Measurements from ENCODE around the gene HOXB2.
A peak's percentile ranks its signal among the peaks of the same experiment; 100 is the strongest.
"Not testable (repeated sequence)": the region's sequence is repeated elsewhere in the genome, so short reads cannot be mapped to it uniquely, and the experiment has no call there.

Gene HOXB2

GRCh38 chr17:48539177-48539576 is 5.7 kb downstream of the HOXB2 start:
- no peak for DNase-seq

- DNase-seq: no peak
Observed at GRCh38 chr17:48537316-48537715, 7.6 kb downstream of the HOXB2 start.

GRCh38 chr17:48535793-48536559 is 8.9 kb downstream of the HOXB2 start:
- not testable (repeated sequence) for DNase-seq

GRCh38 chr17:48532261-48532660 is 12.6 kb downstream of the HOXB2 start:
- no peak for DNase-seq

GRCh38 chr17:48530887-48531272 is 14.0 kb downstream of the HOXB2 start, which contains the start of gene HOXB1:
HOXB1 (minus strand) TSS chr17:48531011; CDS start chr17:48530904, 107 bp downstream.
- DNase-seq: no peak

GRCh38 chr17:48530208-48530886 is 14.6 kb downstream of the HOXB2 start:
- DNase-seq: no peak

- no peak for DNase-seq
Observed at GRCh38 chr17:48529683-48530009, 15.3 kb downstream of the HOXB2 start.

- no peak for DNase-seq
Observed at GRCh38 chr17:48528936-48529682, 15.8 kb downstream of the HOXB2 start.

- no peak for DNase-seq
Observed at GRCh38 chr17:48528153-48528935, 16.6 kb downstream of the HOXB2 start.

- DNase-seq: no peak
Observed at GRCh38 chr17:48527547-48527932, 17.4 kb downstream of the HOXB2 start.

- no peak for DNase-seq
Observed at GRCh38 chr17:48526608-48527546, 18.0 kb downstream of the HOXB2 start.

GRCh38 chr17:48523010-48523409 is 21.9 kb downstream of the HOXB2 start:
- DNase-seq: no peak

- DNase-seq: peak; percentile 83
Observed at GRCh38 chr17:48522031-48522653, 22.8 kb downstream of the HOXB2 start.

- DNase-seq: no peak
Observed at GRCh38 chr17:48520631-48521079, 24.3 kb downstream of the HOXB2 start.

- no peak for DNase-seq
Observed at GRCh38 chr17:48519427-48519826, 25.5 kb downstream of the HOXB2 start.

- no peak for DNase-seq
Observed at GRCh38 chr17:48517478-48517877, 27.4 kb downstream of the HOXB2 start.

GRCh38 chr17:48515925-48516900 is 28.7 kb downstream of the HOXB2 start:
- DNase-seq: no peak

- DNase-seq: no peak
Observed at GRCh38 chr17:48514477-48514876, 30.4 kb downstream of the HOXB2 start.

- DNase-seq: no peak
Observed at GRCh38 chr17:48513666-48514455, 31.0 kb downstream of the HOXB2 start.

Data from NCI-H1092 (cell line).